HEK293T (cell line): ENCODE measurements around the gene PXMP4.

Experiments used
- CTCF ChIA-PET: fragments of 350-600 bp; formaldehyde crosslinking; extraction: SDS; loops from one replicate; lab custom pipeline; 2021; ENCODE audit warnings: antibody characterized with exemption, inconsistent platforms; lab: Yijun Ruan, JAX
- POLR2A ChIA-PET: fragments of 350-600 bp; formaldehyde crosslinking; extraction: SDS; loops from one replicate; lab custom pipeline; 2020; ENCODE audit warnings: antibody characterized with exemption, inconsistent platforms; lab: Yijun Ruan, JAX
- DNase-seq: peaks from one replicate; pipeline ENCODE4 v3.0.0; 2012; ENCODE audit warnings: mixed read lengths; ENCODE audit errors: extremely low spot score
- ARNT ChIP-seq: fragments of 450-650 bp; IDR thresholded peaks from 2 replicates; pipeline ENCODE4 v1.6.1; 2017; ENCODE audit warnings: mild to moderate bottlenecking
- BHLHE40 ChIP-seq: fragments of 450-650 bp; IDR thresholded peaks from 2 replicates; pipeline ENCODE4 v1.6.1; 2016; ENCODE audit warnings: mild to moderate bottlenecking, moderate library complexity, borderline replicate concordance
- CTBP1 ChIP-seq: fragments of 450-650 bp; IDR thresholded peaks from 2 replicates; pipeline ENCODE4 v1.6.1; 2016; ENCODE audit warnings: borderline replicate concordance
- ELF4 ChIP-seq: fragments of 450-650 bp; IDR thresholded peaks from 2 replicates; pipeline ENCODE4 v1.6.1; 2017; ENCODE audit warnings: antibody characterized with exemption
- FOXA1 ChIP-seq: fragments of 450-650 bp; IDR thresholded peaks from 2 replicates; pipeline ENCODE4 v1.6.1; 2016; ENCODE audit warnings: mild to moderate bottlenecking
- FOXK2 ChIP-seq: fragments of 450-650 bp; IDR thresholded peaks from 2 replicates; pipeline ENCODE4 v1.6.1; 2016; ENCODE audit warnings: mild to moderate bottlenecking
- FOXM1 ChIP-seq: fragments of 450-650 bp; IDR thresholded peaks from 2 replicates; pipeline ENCODE4 v1.6.1; 2017; ENCODE audit warnings: mild to moderate bottlenecking, borderline replicate concordance
- HDGF ChIP-seq: fragments of 450-650 bp; IDR thresholded peaks from 2 replicates; pipeline ENCODE4 v1.6.1; 2017; ENCODE audit warnings: antibody characterized with exemption, borderline replicate concordance
- L3MBTL2 ChIP-seq: fragments of 450-650 bp; conservative IDR thresholded peaks from 2 replicates; pipeline ENCODE4 v1.6.1; 2016; ENCODE audit warnings: mild to moderate bottlenecking
- LEF1 ChIP-seq: fragments of 450-650 bp; IDR thresholded peaks from 2 replicates; pipeline ENCODE4 v1.6.1; 2017; ENCODE audit warnings: mild to moderate bottlenecking, borderline replicate concordance
- NFRKB ChIP-seq: fragments of 450-650 bp; IDR thresholded peaks from 2 replicates; pipeline ENCODE4 v1.6.1; 2016; ENCODE audit warnings: mild to moderate bottlenecking, moderate library complexity
- SP1 ChIP-seq: fragments of 450-650 bp; IDR thresholded peaks from 2 replicates; pipeline ENCODE4 v1.6.1; 2017
- SUZ12 ChIP-seq: fragments of 450-650 bp; IDR thresholded peaks from 2 replicates; pipeline ENCODE4 v1.6.1; 2016; ENCODE audit warnings: mild to moderate bottlenecking
- TARDBP ChIP-seq: fragments of 450-650 bp; IDR thresholded peaks from 2 replicates; pipeline ENCODE4 v1.6.1; 2016
- ZNF384 ChIP-seq: fragments of 450-650 bp; IDR thresholded peaks from 2 replicates; pipeline ENCODE4 v1.6.1; 2016
- TF ChIP-seq, protein P1 (sequence below): fragments of 450-650 bp; IDR thresholded peaks from 2 replicates; pipeline ENCODE4 v1.6.1; 2016

PXMP4 gene

DNA sequence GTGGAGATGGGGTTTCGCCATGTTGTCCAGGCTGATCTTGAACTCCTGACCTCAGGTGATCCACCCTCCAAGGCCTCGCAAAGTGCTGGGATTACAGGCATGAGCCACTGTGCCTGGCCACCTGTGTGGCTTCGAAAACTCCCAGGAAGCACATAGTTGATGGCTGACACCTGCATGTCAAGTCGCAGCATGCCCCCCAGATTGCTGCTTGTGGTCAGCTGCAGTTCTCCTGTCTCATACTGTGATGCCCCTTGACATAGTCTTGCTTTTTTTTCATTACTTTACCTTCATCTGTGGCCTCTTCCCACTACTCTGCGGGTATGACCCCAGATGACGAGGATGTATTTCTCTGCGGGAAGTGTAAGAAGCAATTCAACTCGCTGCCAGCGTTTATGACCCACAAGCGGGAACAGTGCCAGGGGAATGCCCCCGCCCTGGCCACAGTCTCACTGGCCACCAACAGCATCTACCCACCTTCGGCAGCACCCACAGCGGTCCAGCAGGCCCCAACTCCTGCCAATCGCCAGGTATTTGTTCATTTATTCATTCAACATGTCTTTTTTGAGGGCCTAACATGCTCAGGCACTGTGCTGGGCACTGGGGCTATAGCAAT, 24.8 kb upstream of the PXMP4 start:
- TF ChIP-seq HDGF (no peak), FOXA1 (no peak), L3MBTL2 (no peak), ELF4 (no peak), TARDBP (no peak), CTBP1 (no peak), BHLHE40 (no peak), LEF1 (no peak), NFRKB (no peak), FOXK2 (no peak), SP1 (no peak), ZNF384 (no peak), SUZ12 (no peak), FOXM1 (no peak)
- TF ChIP-seq, protein P1, sequence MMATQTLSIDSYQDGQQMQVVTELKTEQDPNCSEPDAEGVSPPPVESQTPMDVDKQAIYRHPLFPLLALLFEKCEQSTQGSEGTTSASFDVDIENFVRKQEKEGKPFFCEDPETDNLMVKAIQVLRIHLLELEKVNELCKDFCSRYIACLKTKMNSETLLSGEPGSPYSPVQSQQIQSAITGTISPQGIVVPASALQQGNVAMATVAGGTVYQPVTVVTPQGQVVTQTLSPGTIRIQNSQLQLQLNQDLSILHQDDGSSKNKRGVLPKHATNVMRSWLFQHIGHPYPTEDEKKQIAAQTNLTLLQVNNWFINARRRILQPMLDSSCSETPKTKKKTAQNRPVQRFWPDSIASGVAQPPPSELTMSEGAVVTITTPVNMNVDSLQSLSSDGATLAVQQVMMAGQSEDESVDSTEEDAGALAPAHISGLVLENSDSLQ: no peak
- ChIA-PET POLR2A (no interaction called here), CTCF (no interaction called here)
- no peak for DNase-seq

DNA sequence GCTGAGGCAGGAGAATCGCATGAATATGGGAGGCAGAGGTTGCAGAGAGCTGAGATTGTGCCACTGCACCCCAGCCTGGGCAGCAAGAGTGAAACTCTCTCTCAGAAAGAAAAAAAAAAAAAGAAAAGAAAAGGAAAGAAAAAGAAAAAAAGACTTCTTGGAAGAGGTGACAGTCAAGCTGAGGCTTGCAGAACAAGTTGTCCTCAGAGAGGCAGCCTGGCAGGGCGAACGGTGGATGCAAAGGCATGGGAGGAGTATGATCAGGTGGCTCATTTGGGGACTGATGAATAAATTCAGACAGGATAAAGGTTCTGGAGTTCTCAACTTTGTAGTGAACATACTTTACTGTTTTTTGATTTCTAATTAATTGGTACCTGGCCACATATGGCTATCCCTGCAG, 24.1 kb upstream of the PXMP4 start:
- POLR2A ChIA-PET: no interaction called here
- no peak for TF ChIP-seq FOXM1
- TF ChIP-seq TARDBP: no peak
- no peak for DNase-seq
- CTCF ChIA-PET: no interaction called here

DNA sequence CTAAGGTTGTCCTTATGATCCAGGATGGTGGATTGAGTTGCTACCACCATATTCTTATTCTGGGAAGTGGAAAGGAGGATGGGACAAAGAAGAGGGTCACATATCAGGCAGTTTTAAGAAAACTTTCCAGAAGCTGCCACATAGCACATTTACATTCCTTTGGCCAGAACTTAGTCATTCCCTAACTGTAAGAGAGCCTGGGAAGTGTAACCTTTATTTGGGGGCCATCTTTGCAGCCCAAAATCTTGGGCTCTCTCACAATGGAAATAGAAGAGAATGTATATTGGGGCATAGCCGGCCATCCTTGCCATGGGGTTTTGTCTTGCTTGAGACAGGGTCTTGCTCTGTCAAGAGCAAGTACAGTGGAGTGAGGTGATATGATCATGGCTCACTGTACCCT, 20.1 kb upstream of the PXMP4 start:
- POLR2A ChIA-PET: no interaction called here
- TF ChIP-seq BHLHE40: no peak
- TF ChIP-seq NFRKB: no peak
- no peak for TF ChIP-seq ZNF384
- no peak for TF ChIP-seq L3MBTL2
- TF ChIP-seq, protein P1: no peak
- no peak for TF ChIP-seq ELF4
- no peak for TF ChIP-seq SUZ12
- TF ChIP-seq FOXM1: no peak
- TF ChIP-seq FOXK2: no peak
- TF ChIP-seq ARNT: no peak
- no peak for TF ChIP-seq FOXA1
- no peak for TF ChIP-seq CTBP1
- TF ChIP-seq TARDBP: no peak
- TF ChIP-seq LEF1: no peak
- no peak for TF ChIP-seq HDGF
- CTCF ChIA-PET: no interaction called here
- no peak for DNase-seq

DNA sequence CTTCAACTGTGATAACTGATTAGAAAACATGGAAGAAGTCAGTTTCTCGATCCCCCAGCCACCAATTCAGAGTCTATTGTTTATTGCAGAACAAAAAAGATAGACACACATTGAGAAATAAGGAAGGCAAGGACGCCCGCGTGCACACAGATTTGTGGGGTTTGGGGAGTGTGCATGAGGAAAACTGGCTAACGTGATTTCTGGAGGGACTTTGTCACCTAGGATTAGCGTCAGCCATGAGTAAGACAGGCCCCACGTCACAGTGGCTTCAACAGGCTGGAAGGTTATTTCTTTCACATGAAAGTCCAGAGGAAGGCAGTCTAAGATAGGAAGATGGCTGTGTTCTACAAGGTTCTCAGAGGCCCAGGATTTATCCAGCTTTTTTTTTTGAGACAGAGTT, 19.4 kb upstream of the PXMP4 start:
- TF ChIP-seq CTBP1: no peak
- no peak for TF ChIP-seq FOXM1
- TF ChIP-seq BHLHE40: no peak
- TF ChIP-seq ZNF384: no peak
- TF ChIP-seq FOXA1: no peak
- no peak for TF ChIP-seq ARNT
- TF ChIP-seq TARDBP: no peak
- no peak for TF ChIP-seq LEF1
- no peak for TF ChIP-seq NFRKB
- TF ChIP-seq SP1: no peak
- no peak for TF ChIP-seq ELF4
- no peak for TF ChIP-seq L3MBTL2
- no peak for TF ChIP-seq HDGF
- TF ChIP-seq FOXK2: no peak
- DNase-seq: no peak
- CTCF ChIA-PET: no interaction called here
- POLR2A ChIA-PET: no interaction called here

DNA sequence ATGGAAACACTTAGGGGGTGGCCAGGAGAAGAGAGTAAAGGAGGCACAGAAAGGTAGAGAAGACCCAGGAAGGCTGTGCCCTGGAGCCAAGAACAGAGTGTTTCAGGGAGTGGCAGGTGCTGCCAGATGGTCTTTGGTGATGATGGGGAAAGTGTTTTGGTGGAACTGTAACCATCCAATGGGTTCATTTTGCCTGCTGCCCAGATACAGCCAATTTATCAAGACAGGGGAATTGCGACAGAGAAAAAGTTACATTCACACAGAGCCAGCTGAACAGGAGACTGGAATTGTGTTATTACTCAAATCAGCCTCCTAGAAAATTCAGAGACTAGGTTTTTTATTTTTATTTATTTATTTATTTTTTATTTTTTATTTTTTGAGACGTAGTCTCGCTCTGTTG, 16.9 kb upstream of the PXMP4 start:
- DNase-seq: no peak
- POLR2A ChIA-PET: no interaction called here
- CTCF ChIA-PET: interaction anchor here (0.7 kb wide), 1 partner anchor 551 kb away, joined by 3 read pairs; no protein-coding TSS in a partner anchor
- no peak for TF ChIP-seq CTBP1
- TF ChIP-seq, protein P1: no peak
- TF ChIP-seq BHLHE40: no peak
- TF ChIP-seq NFRKB: no peak
- no peak for TF ChIP-seq ZNF384
- TF ChIP-seq FOXA1: no peak
- TF ChIP-seq TARDBP: no peak
- TF ChIP-seq FOXK2: no peak
- TF ChIP-seq LEF1: no peak
- TF ChIP-seq FOXM1: no peak
- TF ChIP-seq SP1: no peak
- no peak for TF ChIP-seq L3MBTL2
- no peak for TF ChIP-seq HDGF

DNA sequence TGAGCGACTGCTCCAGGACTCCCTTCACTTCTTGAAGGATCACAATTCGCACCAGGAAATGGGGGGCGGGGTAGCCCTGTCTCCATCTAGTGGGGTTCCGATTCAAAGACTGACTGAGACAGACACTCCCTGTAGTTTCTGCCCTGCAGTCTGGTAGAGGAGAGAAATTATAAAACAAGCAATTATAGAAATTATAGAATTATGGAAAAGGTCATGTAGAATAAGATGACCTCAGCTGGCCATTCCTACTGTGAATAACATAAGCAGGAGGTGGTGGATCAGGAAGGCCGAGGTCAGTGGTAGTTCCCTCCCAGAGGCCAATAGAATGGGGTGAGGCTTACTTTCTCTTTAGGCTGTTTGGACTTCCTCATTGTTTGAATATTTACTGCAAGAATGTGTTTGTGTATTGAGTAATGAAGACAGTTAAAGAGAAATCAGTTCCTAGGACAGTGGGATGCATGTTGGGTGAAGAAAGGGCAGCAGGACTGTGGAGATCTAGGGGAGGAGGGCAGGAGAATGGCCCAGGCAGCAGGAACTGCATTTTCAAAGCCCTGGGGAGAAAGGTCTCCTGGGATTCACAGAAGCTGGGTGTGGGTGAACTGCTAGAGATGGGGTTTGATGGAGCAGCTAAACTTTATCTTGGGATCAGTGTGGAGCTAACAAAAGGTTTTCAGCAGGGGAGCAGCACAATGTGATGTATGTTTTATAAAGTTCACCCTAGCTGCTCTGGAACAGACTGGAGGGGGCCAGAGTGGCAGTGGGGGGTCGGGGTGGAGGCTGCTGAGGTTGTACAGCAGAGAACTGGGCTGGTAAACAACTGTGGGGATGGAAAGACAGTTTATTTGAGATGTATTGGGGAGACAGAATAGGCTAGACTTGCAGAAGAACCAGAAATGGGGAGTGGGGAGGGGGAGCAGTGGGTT, 13.8 kb upstream of the PXMP4 start:
- CTCF ChIA-PET: interaction anchor here (0.5 kb wide), 1 partner anchor 287 kb away, joined by 3 read pairs; no protein-coding TSS in a partner anchor
- POLR2A ChIA-PET: interaction anchor here (1.6 kb wide), 1 partner anchor 10 kb away, joined by 5 read pairs; no protein-coding TSS in a partner anchor
- DNase-seq: no peak
- TF ChIP-seq BHLHE40 (no peak), ZNF384 (no peak), ARNT (no peak), TARDBP (no peak), LEF1 (no peak), NFRKB (no peak), SP1 (no peak), CTBP1 (no peak), FOXM1 (no peak), FOXA1 (no peak), HDGF (no peak), FOXK2 (no peak), ELF4 (no peak), L3MBTL2 (no peak), SUZ12 (no peak)
- TF ChIP-seq, protein P1: no peak
